ENCODE results near the gene ACADS. TPM values are rescaled to one million over a fixed set of nuclear protein-coding genes. Genes with fewer than 3 reads are reported as not detected.

The ACADS gene
- total RNA-seq, 2 experiments from 2014 or later = 15.4 to 15.8 TPM

GRCh38 chr12:120748242-120748641 is 22.6 kb downstream of the ACADS start:
- Mint-ChIP-seq H3K9me3 (no peaks in the 10 kb centered on the region), H3K36me3 (ENCODE audit: low read depth) (no peaks in the 10 kb centered on the region), H3K27ac (no peak overlapping the region), H3K4me1 (ENCODE audit: low read depth) (no peaks in the 10 kb centered on the region), H3K27me3 (ENCODE audit: low read depth) (no peaks in the 10 kb centered on the region), H3K4me3 (no peak overlapping the region)
- intact Hi-C loops (cut with micrococcal nuclease) = no loop called here
- CTCF ChIA-PET = interaction anchor here (0.6 to 0.9 kb wide), 2 partner anchors 16 to 224 kb away, joined by 3 to 4 read pairs; no protein-coding TSS in a partner anchor
- DNase-seq = no peak

DNA sequence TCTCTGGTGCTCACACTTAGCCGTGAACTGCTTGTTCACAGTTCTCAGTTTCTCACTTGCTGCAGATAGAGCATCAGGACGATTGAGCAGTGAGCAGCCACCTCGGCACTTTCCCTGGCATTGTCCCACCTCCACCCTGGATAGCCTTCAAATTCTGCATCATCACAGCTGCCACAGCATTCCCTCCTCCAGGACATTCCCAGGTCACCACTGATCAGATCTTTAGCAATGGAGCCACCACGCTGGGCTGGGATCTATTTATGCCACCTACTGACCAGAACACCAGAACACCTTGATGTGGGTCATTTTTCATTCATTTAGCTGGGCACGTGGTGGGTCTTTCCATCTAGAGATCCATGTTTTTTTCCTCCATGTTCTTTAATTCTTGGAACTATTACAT is 23.6 kb downstream of the ACADS start:
- Mint-ChIP-seq H3K4me3 (no peak overlapping the region), H3K9me3 (peaks cover 2% of the 10 kb centered on the region), H3K36me3 (ENCODE audit: low read depth) (peaks cover 1% of the 10 kb centered on the region), H3K27me3 (ENCODE audit: low read depth) (no peaks in the 10 kb centered on the region), H3K4me1 (ENCODE audit: low read depth) (no peaks in the 10 kb centered on the region), H3K27ac (no peak overlapping the region)
- CTCF ChIA-PET = interaction anchor here (0.6 to 1.4 kb wide), 4 partner anchors 100 to 713 kb away, joined by 3 to 5 read pairs (median 4); no protein-coding TSS in a partner anchor
- no peak for DNase-seq
- intact Hi-C loops (cut with micrococcal nuclease) = no loop called here

- Mint-ChIP-seq H3K9me3 (peaks cover 5% of the 10 kb centered on the region), H3K4me3 (no peak overlapping the region), H3K27me3 (ENCODE audit: low read depth) (peaks cover 2% of the 10 kb centered on the region), H3K4me1 (ENCODE audit: low read depth) (no peaks in the 10 kb centered on the region), H3K27ac (no peak overlapping the region), H3K36me3 (ENCODE audit: low read depth) (peaks cover 1% of the 10 kb centered on the region)
- intact Hi-C loops (cut with micrococcal nuclease) = loop anchor here (1.0 kb wide), 1 partner anchor 220 kb away; no protein-coding TSS in a partner anchor
- DNase-seq = peak; percentile 45
- CTCF ChIA-PET = interaction anchor here (0.6 to 1.4 kb wide), 5 partner anchors 16 to 231 kb away, joined by 3 to 5 read pairs (median 4); no protein-coding TSS in a partner anchor
Observed at GRCh38 chr12:120750806-120751205, 25.2 kb downstream of the ACADS start.

GRCh38 chr12:120751389-120751788 is 25.8 kb downstream of the ACADS start:
- CTCF ChIA-PET = no interaction called here
- intact Hi-C loops (cut with micrococcal nuclease) = no loop called here
- DNase-seq = no peak
- Mint-ChIP-seq H3K4me3 (no peak overlapping the region), H3K27me3 (ENCODE audit: low read depth) (peaks cover 2% of the 10 kb centered on the region), H3K27ac (no peak overlapping the region), H3K4me1 (ENCODE audit: low read depth) (no peaks in the 10 kb centered on the region), H3K36me3 (ENCODE audit: low read depth) (peaks cover 1% of the 10 kb centered on the region), H3K9me3 (peaks cover 5% of the 10 kb centered on the region)

DNA sequence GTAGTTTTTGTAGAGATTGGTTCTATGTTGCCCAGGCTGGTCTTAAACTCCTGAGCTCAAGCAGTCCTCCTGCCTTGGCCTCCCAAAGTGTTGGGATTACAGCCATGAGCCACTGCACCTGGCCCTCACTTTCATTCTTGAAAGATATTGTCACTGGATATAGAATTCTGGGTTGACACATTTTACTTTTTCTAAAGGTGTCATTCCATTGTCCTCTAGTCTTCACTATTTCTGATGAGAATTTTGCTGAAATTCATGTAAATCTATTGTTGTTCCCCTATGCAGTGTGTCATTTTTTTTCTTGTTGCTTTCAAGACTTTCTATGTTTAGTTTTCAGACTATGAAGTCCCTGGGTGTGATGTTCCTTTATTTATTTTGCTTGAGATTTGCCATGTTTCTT is 29.2 kb downstream of the ACADS start:
- peaks cover 2% of the 10 kb centered on the region for H3K27me3 Mint-ChIP-seq (ENCODE audit: low read depth)
- peaks cover 5% of the 10 kb centered on the region for H3K4me1 Mint-ChIP-seq (ENCODE audit: low read depth)
- intact Hi-C loops (cut with micrococcal nuclease) = no loop called here
- peaks cover 5% of the 10 kb centered on the region for H3K9me3 Mint-ChIP-seq
- DNase-seq = no peak
- CTCF ChIA-PET = no interaction called here
- H3K27ac Mint-ChIP-seq = no peak overlapping the region
- no peak overlapping the region for H3K4me3 Mint-ChIP-seq
- H3K36me3 Mint-ChIP-seq (ENCODE audit: low read depth) = peaks cover 1% of the 10 kb centered on the region

DNA sequence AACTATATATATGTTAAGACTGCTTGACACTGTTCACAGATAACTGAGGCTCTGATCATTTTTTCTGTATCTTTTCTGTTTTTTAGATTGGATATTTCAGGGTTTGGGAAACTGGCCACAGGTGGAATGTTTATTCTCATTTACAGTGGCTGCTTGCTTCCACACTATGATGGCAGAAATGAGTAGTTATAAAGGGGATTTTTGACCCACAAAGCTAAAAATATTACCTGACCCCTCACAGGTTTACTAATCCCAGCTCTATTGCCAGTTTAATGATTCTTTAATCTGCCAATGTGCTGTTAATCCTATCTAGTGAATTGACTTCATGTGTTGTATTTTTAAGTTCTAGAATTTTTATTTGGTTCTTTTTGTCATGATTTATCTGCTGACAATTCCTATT is 29.6 kb downstream of the ACADS start:
- intact Hi-C loops (cut with micrococcal nuclease) = no loop called here
- Mint-ChIP-seq H3K4me1 (ENCODE audit: low read depth) (peaks cover 5% of the 10 kb centered on the region), H3K4me3 (no peak overlapping the region), H3K36me3 (ENCODE audit: low read depth) (peaks cover 1% of the 10 kb centered on the region), H3K27ac (no peak overlapping the region), H3K9me3 (peaks cover 5% of the 10 kb centered on the region), H3K27me3 (ENCODE audit: low read depth) (peaks cover 2% of the 10 kb centered on the region)
- CTCF ChIA-PET = no interaction called here
- no peak for DNase-seq

DNA sequence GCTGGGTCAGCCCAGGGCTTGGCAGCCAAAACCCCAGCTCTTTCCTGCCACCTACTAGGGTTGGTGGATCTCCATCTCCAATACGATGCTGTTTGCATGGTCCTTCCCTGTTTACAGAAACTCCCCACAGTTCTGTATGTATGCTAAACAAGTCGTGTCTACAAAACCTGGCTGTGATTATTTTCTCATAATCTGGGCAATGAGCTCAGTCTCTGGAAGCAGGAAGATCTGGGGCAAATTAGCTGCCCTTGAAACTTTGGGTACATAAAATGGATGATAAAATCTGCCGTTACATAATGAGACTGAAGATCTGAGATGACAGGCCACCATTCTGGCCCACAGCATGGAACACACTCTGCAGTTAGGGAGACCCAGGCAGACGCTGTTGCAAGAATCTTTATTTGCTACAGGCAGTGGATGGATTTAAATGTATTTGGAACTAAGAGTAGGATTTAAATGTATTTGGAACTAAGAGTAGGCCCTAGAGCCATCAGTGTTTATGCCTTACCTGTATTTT is 31.7 kb downstream of the ACADS start:
- H3K27me3 Mint-ChIP-seq (ENCODE audit: low read depth) = peaks cover 2% of the 10 kb centered on the region
- intact Hi-C loops (cut with micrococcal nuclease) = no loop called here
- CTCF ChIA-PET = interaction anchor here (0.8 kb wide), 1 partner anchor 336 kb away, joined by 3 read pairs; no protein-coding TSS in a partner anchor
- no peak overlapping the region for H3K27ac Mint-ChIP-seq
- peaks cover 5% of the 10 kb centered on the region for H3K9me3 Mint-ChIP-seq
- no peak overlapping the region for H3K4me3 Mint-ChIP-seq
- peaks cover 10% of the 10 kb centered on the region for H3K4me1 Mint-ChIP-seq (ENCODE audit: low read depth)
- DNase-seq = no peak
- H3K36me3 Mint-ChIP-seq (ENCODE audit: low read depth) = peaks cover 1% of the 10 kb centered on the region

DNA sequence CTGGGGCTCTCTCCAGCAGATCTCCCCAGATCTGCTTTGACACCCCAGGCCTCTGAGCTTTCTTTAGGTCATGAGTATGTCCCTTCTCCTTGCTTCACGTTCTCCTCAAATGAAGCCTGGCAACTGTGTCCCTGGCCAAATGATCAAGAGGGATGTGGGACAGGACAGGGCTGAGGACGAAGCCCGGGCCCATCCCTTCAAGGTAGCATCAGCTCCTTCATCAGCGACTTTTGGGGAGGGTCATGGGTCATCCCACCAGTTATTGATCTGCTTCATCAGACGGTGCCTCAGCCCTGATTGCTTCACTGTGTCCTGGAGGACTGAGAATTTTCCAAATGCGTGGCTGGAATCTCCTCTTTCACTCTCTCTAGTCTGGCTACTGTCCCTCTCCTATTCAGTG is 32.3 kb downstream of the ACADS start:
- Mint-ChIP-seq H3K27me3 (ENCODE audit: low read depth) (peaks cover 2% of the 10 kb centered on the region), H3K27ac (no peak overlapping the region), H3K36me3 (ENCODE audit: low read depth) (peaks cover 2% of the 10 kb centered on the region), H3K9me3 (peaks cover 5% of the 10 kb centered on the region), H3K4me1 (ENCODE audit: low read depth) (peaks cover 11% of the 10 kb centered on the region), H3K4me3 (no peak overlapping the region)
- CTCF ChIA-PET = interaction anchor here (0.6 to 0.8 kb wide), 2 partner anchors 185 to 335 kb away, joined by 3 read pairs; no protein-coding TSS in a partner anchor
- intact Hi-C loops (cut with micrococcal nuclease) = no loop called here
- no peak for DNase-seq

DNA sequence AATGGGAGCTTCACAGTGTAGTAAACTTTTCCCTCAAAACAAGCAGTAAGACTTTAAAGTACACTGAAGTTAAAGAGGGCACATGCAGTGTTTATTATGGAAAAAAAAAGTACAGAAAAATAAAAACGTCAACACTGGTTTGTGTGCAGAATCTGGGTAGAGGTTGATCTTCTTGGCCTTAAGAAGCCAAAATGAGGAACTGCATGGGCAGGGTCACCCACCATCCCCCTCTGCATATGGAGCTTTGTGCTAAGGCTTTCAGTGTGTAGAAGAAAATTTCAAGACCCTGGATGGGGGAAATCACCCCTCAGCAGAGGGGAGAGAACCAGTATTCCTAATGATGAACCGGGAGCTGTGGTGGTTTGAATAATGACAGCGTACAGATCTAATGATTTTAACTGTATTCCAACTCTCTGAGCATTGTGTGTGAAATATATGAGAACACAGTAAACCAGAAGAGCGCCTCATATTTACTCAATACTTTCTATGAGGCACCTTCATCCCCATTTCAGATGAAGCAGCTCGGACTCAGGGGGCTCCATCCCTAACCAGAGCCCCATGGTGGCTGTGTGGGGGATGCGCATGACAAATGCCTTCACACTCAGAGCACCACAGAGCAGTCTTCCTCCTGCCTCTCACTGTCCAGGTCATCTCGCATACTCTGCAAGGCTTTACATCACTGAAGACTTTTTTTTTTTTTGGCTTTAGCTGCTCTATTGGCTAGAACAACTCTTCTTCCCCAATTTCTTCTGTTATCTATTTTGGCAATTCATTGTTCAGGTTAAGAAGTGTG is 33.4 kb downstream of the ACADS start:
- Mint-ChIP-seq H3K27ac (no peak overlapping the region), H3K4me3 (no peak overlapping the region), H3K36me3 (ENCODE audit: low read depth) (peaks cover 1% of the 10 kb centered on the region), H3K27me3 (ENCODE audit: low read depth) (peaks cover 2% of the 10 kb centered on the region), H3K9me3 (peaks cover 3% of the 10 kb centered on the region), H3K4me1 (ENCODE audit: low read depth) (peaks cover 11% of the 10 kb centered on the region)
- DNase-seq = no peak
- intact Hi-C loops (cut with micrococcal nuclease) = no loop called here
- CTCF ChIA-PET = no interaction called here

DNA sequence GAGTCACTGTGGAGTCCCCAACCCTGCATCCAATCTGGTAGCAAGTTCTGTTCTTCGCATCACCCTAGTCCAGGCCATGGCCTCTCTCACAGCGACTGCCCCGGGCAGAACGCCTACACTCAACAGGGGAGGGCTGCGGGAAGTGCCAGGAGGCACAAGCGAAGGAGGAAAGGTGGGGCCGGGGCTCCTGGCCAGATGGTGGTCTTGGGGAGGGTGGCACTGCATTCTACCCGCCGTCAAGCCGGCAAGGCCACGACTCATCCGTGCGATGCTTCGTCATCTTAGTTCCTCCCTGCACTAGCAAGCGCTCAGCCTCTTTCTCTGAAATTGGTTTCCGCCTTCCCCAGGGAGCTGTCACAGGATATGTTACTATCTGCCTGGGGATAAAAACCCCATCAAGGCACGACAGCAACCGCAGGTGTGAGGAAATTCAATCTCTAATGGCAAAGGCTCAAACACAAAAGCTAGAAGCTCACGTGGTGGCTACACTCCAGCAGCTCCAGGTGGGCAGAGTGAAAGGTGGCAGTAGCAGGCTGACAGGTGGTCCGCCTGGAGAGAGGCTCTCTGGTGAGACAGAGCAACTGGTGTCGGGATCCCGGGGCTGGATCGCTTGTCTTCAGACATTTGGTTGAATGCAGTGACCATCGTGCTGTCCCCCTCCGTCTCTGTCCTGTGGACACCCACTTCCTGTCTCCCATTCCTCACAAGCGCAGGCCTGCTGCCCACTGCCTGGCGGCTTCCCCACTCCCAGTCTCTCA is 34.1 kb downstream of the ACADS start:
- CTCF ChIA-PET = no interaction called here
- intact Hi-C loops (cut with micrococcal nuclease) = no loop called here
- Mint-ChIP-seq H3K36me3 (ENCODE audit: low read depth) (peaks cover 1% of the 10 kb centered on the region), H3K9me3 (peaks cover 3% of the 10 kb centered on the region), H3K27me3 (ENCODE audit: low read depth) (peaks cover 2% of the 10 kb centered on the region), H3K27ac (no peak overlapping the region), H3K4me1 (ENCODE audit: low read depth) (peaks cover 11% of the 10 kb centered on the region), H3K4me3 (no peak overlapping the region)
- peak; percentile 44 for DNase-seq

- DNase-seq = peak; percentile 47
- Mint-ChIP-seq H3K9me3 (no peaks in the 10 kb centered on the region), H3K27me3 (ENCODE audit: low read depth) (no peaks in the 10 kb centered on the region), H3K36me3 (ENCODE audit: low read depth) (peaks cover 1% of the 10 kb centered on the region), H3K27ac (no peak overlapping the region), H3K4me1 (ENCODE audit: low read depth) (peaks cover 11% of the 10 kb centered on the region), H3K4me3 (no peak overlapping the region)
- CTCF ChIA-PET = no interaction called here
- intact Hi-C loops (cut with micrococcal nuclease) = no loop called here
Observed at GRCh38 chr12:120760349-120761254, 35.0 kb downstream of the ACADS start.

All from activated naive CD4-positive, alpha-beta T cell treated with anti-CD3 and anti-CD28 coated beads for 36 hours (primary cell).